ENCODE measurements around the gene EIF4ENIF1. TPM values are rescaled to one million over a fixed set of nuclear protein-coding genes. Genes with fewer than 3 reads are reported as not detected.

EIF4ENIF1 gene
- polyA plus RNA-seq, 1 of the 3 experiments (the other 2 are of a cell fraction): 18.4 TPM

DNA sequence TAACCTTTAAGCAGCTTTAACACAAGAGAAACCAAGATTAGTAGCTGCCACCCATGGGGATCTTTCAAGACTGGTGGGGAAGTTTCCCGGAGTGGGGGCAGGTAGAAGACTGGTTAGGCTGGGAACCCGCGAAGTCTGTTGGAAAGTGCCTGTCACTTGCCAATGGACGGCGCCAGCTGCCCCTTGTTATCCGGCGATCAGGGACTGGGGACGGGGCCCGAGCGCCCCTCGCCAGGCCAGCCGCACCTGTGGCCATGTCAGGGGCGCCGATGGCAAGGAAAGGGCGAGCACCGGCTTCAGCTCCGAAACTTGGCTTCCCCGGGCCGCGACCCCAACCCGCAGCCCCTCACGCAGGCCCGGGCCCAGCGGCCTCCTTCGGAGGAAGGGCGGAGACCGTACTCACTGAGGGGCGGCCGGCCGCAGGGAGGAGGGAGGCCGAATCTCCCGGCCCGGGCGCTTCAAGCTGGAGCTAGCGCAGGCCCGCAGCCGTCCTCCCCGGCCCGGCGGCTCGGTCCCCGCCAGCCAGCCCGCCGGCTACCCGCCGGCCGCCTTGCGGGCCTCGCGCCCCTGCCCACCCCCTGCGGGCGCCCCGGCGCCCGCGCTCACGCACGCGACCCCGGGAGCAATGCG, 539 bp downstream of the EIF4ENIF1 start:
- DNase-seq: peak; percentile 84
- Histone ChIP-seq H3K9me2 (no peaks in the 10 kb centered on the region), H3K4me2 (peak overlapping the region; percentile 95), H4K20me1 (ENCODE audit: insufficient read depth) (no peaks in the 10 kb centered on the region), H3K9me3 (no peaks in the 10 kb centered on the region), H3K9ac (peak overlapping the region; percentile 84), H3K27me3 (ENCODE audit: insufficient read depth) (no peaks in the 10 kb centered on the region), H3K4me1 (ENCODE audit: control insufficient read depth in 1 of 2, insufficient read depth in 2 of 2, low read depth in 1 of 2, low read length in 1 of 2) (peaks cover 6 to 8% of the 10 kb centered on the region in 2 experiments; a peak in 3 of 4 replicates), H3K27ac (ENCODE audit: low read depth in 2 of 2, low read length in 1 of 2) (peak overlapping the region; percentile 60 to 88; a peak in 3 of 4 replicates), H3F3A (replicated peaks; ENCODE audit: insufficient read depth) (peaks cover 8% of the 10 kb centered on the region), H2AFZ (ENCODE audit: low read depth) (no peak overlapping the region; the same call in none of the 2 replicates), H3K4me3 (ENCODE audit: low read depth in 2 of 2, low read length in 1 of 2) (peak overlapping the region; percentile 77 to 90), H3K36me3 (replicated peaks in 1 of 2; ENCODE audit: control insufficient read depth in 1 of 2, insufficient read depth in 2 of 2, low read length in 1 of 2) (peaks cover 22 to 38% of the 10 kb centered on the region in 2 experiments), H3K79me2 (ENCODE audit: insufficient read depth) (peaks cover 66% of the 10 kb centered on the region)
- POLR2A ChIA-PET: interaction anchor here (0.9 to 1.0 kb wide), 2 partner anchors 90 to 112 kb away, joined by 3 to 4 read pairs; partner anchors contain the start of gene DRG1
- peak; percentile 73; the same call in 1 of the 2 replicates for TF ChIP-seq SIN3A (IDR thresholded peaks at IDR 0.05; ENCODE audit: borderline replicate concordance, low read depth, low read length)
- TF ChIP-seq NFIC (IDR thresholded peaks at IDR 0.05; ENCODE audit: borderline replicate concordance): no peak
- TF ChIP-seq, protein P1, sequence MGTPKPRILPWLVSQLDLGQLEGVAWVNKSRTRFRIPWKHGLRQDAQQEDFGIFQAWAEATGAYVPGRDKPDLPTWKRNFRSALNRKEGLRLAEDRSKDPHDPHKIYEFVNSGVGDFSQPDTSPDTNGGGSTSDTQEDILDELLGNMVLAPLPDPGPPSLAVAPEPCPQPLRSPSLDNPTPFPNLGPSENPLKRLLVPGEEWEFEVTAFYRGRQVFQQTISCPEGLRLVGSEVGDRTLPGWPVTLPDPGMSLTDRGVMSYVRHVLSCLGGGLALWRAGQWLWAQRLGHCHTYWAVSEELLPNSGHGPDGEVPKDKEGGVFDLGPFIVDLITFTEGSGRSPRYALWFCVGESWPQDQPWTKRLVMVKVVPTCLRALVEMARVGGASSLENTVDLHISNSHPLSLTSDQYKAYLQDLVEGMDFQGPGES (IDR thresholded peaks at IDR 0.05; ENCODE audit: low read depth, low read length): no peak
- TF ChIP-seq GATA2 (CRISPR knock-in tag; IDR thresholded peaks at IDR 0.05): peak; percentile 79
- TF ChIP-seq MXI1 (IDR thresholded peaks at IDR 0.05; ENCODE audit: low read depth, low read length): peak; percentile 61; the same call in 1 of the 2 replicates
- CTCF ChIA-PET: interaction anchor here (0.7 to 0.8 kb wide), 2 partner anchors 29 to 176 kb away, joined by 3 read pairs; no protein-coding TSS in a partner anchor
- WGBS (ENCODE audit: low lambda C conversion rate): 2% methylated on average over 18 of the region's 61 CpGs

DNA sequence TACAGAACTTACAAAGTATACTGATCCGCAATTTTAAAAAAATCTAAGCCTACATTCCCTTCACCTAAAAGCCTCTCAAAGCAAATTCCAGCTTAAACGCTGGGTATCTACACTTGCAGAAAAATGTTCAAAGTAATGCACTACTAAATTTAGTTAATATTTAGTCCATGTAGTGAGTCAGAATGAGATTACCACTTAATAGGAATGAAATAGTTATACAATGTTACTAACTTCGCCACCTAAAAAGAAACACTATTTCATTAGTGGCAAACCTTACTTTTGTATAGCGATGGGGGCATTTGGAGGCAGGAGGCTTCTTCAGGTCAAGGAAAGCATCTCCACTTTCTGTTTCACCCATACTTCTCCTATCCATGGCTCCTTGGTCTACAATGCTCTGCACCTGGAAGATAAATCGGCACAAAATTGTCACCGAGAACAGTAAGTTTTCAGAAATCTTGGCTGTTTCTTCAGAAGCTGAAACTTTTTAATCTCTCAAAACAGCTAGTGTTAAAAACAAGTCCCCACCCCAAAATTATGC, 1.2 kb downstream of the EIF4ENIF1 start:
- WGBS (ENCODE audit: low lambda C conversion rate): 67% methylated on average over 6 of the region's 6 CpGs
- Histone ChIP-seq H3K4me3 (ENCODE audit: low read depth in 2 of 2, low read length in 1 of 2) (peak overlapping the region; percentile 77 to 90), H4K20me1 (ENCODE audit: insufficient read depth) (peaks cover 3% of the 10 kb centered on the region; the same call in 1 of the 2 replicates), H3K9me3 (no peaks in the 10 kb centered on the region), H3K79me2 (ENCODE audit: insufficient read depth) (peaks cover 73% of the 10 kb centered on the region), H3K9me2 (no peaks in the 10 kb centered on the region), H3K27ac (ENCODE audit: low read depth in 2 of 2, low read length in 1 of 2) (peak overlapping the region in 1 of 2 experiments; percentile 37; a peak in 2 of 4 replicates), H3K36me3 (replicated peaks in 1 of 2; ENCODE audit: control insufficient read depth in 1 of 2, insufficient read depth in 2 of 2, low read length in 1 of 2) (peaks cover 27 to 44% of the 10 kb centered on the region in 2 experiments), H3K9ac (peak overlapping the region; percentile 74), H3K4me2 (peak overlapping the region; percentile 95), H3K4me1 (ENCODE audit: control insufficient read depth in 1 of 2, insufficient read depth in 2 of 2, low read depth in 1 of 2, low read length in 1 of 2) (peaks cover 6 to 8% of the 10 kb centered on the region in 2 experiments; a peak in 3 of 4 replicates), H2AFZ (ENCODE audit: low read depth) (no peak overlapping the region; the same call in 1 of the 2 replicates), H3F3A (replicated peaks; ENCODE audit: insufficient read depth) (peaks cover 4% of the 10 kb centered on the region), H3K27me3 (ENCODE audit: insufficient read depth) (no peaks in the 10 kb centered on the region)
- ChIA-PET POLR2A (interaction anchor here (0.9 to 1.0 kb wide), 2 partner anchors 89 to 113 kb away, joined by 3 to 4 read pairs; partner anchors contain the start of gene DRG1), CTCF (interaction anchor here (0.7 to 0.8 kb wide), 2 partner anchors 28 to 175 kb away, joined by 3 read pairs; no protein-coding TSS in a partner anchor)
- no peak for DNase-seq
- no peak for TF ChIP-seq MEF2A (IDR thresholded peaks at IDR 0.05; ENCODE audit: borderline replicate concordance, low read depth)
- no peak for TF ChIP-seq RAD21 (IDR thresholded peaks at IDR 0.05; ENCODE audit: low read length)
- no peak for TF ChIP-seq TEAD4 (IDR thresholded peaks at IDR 0.05; ENCODE audit: borderline replicate concordance, insufficient read depth)
- TF ChIP-seq, protein P2, sequence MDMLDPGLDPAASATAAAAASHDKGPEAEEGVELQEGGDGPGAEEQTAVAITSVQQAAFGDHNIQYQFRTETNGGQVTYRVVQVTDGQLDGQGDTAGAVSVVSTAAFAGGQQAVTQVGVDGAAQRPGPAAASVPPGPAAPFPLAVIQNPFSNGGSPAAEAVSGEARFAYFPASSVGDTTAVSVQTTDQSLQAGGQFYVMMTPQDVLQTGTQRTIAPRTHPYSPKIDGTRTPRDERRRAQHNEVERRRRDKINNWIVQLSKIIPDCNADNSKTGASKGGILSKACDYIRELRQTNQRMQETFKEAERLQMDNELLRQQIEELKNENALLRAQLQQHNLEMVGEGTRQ (IDR thresholded peaks at IDR 0.05; ENCODE audit: borderline replicate concordance, low read depth, low read length): no peak
- TF ChIP-seq SIN3A (IDR thresholded peaks at IDR 0.05; ENCODE audit: borderline replicate concordance, low read depth, low read length): no peak
- no peak for TF ChIP-seq EZH2phosphoT487 (IDR thresholded peaks at IDR 0.05; ENCODE audit: borderline replicate concordance, low read depth)
- TF ChIP-seq, protein P3, sequence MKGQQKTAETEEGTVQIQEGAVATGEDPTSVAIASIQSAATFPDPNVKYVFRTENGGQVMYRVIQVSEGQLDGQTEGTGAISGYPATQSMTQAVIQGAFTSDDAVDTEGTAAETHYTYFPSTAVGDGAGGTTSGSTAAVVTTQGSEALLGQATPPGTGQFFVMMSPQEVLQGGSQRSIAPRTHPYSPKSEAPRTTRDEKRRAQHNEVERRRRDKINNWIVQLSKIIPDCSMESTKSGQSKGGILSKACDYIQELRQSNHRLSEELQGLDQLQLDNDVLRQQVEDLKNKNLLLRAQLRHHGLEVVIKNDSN (IDR thresholded peaks at IDR 0.05; ENCODE audit: borderline replicate concordance, low read depth): no peak
- no peak for TF ChIP-seq YY1 (IDR thresholded peaks at IDR 0.05; ENCODE audit: low read depth)
- TF ChIP-seq NRF1 (IDR thresholded peaks at IDR 0.05; ENCODE audit: low read depth, low read length): no peak
- TF ChIP-seq, protein P1 (IDR thresholded peaks at IDR 0.05; ENCODE audit: low read depth, low read length): no peak
- TF ChIP-seq, protein P4, sequence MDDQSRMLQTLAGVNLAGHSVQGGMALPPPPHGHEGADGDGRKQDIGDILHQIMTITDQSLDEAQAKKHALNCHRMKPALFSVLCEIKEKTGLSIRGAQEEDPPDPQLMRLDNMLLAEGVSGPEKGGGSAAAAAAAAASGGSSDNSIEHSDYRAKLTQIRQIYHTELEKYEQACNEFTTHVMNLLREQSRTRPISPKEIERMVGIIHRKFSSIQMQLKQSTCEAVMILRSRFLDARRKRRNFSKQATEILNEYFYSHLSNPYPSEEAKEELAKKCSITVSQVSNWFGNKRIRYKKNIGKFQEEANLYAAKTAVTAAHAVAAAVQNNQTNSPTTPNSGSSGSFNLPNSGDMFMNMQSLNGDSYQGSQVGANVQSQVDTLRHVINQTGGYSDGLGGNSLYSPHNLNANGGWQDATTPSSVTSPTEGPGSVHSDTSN (IDR thresholded peaks at IDR 0.05): no peak
- TF ChIP-seq, protein P5, sequence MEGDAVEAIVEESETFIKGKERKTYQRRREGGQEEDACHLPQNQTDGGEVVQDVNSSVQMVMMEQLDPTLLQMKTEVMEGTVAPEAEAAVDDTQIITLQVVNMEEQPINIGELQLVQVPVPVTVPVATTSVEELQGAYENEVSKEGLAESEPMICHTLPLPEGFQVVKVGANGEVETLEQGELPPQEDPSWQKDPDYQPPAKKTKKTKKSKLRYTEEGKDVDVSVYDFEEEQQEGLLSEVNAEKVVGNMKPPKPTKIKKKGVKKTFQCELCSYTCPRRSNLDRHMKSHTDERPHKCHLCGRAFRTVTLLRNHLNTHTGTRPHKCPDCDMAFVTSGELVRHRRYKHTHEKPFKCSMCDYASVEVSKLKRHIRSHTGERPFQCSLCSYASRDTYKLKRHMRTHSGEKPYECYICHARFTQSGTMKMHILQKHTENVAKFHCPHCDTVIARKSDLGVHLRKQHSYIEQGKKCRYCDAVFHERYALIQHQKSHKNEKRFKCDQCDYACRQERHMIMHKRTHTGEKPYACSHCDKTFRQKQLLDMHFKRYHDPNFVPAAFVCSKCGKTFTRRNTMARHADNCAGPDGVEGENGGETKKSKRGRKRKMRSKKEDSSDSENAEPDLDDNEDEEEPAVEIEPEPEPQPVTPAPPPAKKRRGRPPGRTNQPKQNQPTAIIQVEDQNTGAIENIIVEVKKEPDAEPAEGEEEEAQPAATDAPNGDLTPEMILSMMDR (IDR thresholded peaks at IDR 0.05): no peak
- TF ChIP-seq TAF1 (IDR thresholded peaks at IDR 0.05; ENCODE audit: borderline replicate concordance, low read depth, low read length): no peak
- TF ChIP-seq FOXM1 (IDR thresholded peaks at IDR 0.05; ENCODE audit: low read depth): no peak

All from SK-N-SH (cell line).